ENCODE measurements around the gene TADA2B.

DNA sequence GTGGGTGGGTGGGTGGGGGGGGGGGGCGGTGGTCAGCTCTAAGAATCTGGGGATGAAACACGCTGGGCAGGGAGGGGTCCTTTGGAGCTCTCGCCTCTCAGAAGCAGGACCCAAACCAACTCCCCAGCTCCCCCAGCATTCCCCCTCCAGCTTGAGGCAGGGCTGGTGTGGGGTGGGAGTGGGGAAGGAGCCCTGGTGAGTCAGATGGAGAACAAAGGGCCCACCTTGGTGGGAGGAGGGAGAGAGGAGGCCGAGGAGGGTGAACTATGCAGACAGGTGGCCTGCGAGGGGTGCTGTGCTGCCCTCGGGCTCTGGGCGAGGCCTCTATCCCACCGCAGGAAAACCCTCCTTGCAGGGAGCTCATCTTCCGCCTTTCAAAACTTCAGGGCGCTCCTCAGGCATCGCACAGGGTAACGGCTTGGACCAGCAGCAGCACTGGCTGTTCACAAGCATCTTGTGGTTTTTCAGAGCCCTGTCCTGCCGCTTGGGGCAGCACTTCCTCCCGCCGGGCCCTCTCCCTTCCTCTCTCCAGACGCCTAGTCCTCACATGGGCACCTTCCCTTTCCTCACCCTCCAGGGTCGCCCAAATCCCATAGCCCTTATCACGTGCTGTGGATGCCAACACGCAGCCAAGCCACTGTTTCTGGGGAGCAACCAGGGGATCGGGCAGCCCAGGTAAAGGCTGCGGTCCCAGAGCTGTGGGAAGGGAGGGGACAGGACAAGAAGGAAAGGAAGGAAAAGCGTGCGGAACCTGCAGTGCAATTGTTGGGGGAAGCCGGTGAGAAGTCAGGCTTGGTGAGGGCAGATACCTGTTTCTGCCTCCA lies 58.7 kb downstream of the TADA2B start:
- TF ChIP-seq, protein P1, sequence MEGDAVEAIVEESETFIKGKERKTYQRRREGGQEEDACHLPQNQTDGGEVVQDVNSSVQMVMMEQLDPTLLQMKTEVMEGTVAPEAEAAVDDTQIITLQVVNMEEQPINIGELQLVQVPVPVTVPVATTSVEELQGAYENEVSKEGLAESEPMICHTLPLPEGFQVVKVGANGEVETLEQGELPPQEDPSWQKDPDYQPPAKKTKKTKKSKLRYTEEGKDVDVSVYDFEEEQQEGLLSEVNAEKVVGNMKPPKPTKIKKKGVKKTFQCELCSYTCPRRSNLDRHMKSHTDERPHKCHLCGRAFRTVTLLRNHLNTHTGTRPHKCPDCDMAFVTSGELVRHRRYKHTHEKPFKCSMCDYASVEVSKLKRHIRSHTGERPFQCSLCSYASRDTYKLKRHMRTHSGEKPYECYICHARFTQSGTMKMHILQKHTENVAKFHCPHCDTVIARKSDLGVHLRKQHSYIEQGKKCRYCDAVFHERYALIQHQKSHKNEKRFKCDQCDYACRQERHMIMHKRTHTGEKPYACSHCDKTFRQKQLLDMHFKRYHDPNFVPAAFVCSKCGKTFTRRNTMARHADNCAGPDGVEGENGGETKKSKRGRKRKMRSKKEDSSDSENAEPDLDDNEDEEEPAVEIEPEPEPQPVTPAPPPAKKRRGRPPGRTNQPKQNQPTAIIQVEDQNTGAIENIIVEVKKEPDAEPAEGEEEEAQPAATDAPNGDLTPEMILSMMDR (IDR thresholded peaks at IDR 0.05 in 4 of 5, conservative IDR thresholded peaks at IDR 0.05 in 1 of 5): peak; percentile 44 to 76 (median 67)
- no peak for TF ChIP-seq POLR2A (IDR thresholded peaks at IDR 0.05)

Measured in gastrocnemius medialis (tissue), 4 donors.